Measurements from ENCODE around the gene SNTG2. TPM values are rescaled to one million over a fixed set of nuclear protein-coding genes. Genes with fewer than 3 reads are reported as not detected.

Gene SNTG2
- total and polyA plus RNA-seq, 2 donors (not counting 3 experiments of a cell fraction or from before 2014, with no cell fraction given): not detected

DNA sequence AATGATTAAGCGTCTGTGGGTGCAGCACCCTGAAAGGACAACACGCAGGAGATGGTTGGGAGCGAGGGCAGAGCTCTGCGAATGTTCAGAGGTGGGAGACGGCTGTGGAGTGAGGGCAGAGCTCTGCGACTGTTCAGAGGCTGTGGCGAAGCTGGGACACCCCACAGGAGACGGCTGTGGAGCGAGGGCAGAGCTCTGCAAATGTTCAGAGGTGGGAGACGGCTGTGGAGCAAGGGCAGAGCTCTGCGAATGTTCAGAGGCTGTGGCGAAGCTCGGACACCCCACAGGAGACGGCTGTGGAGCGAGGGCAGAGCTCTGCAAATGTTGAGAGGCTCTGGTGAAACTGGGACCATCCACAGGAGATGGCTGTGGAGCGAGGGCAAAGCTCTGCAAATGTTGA, 40.0 kb upstream of the SNTG2 start:
- dilution Hi-C loops (cut with MboI; ENCODE audit: extremely low pct_ligation_motif_present, low sequenced_read_pairs): no loop called here
- POLR2A ChIA-PET: no interaction called here
- Histone ChIP-seq H3K27ac (ENCODE audit: insufficient read depth, low read depth, low read length) (no peak overlapping the region), H3K9me1 (replicated peaks; ENCODE audit: control insufficient read depth, extremely low read depth, insufficient read depth, low read length) (no peaks in the 10 kb centered on the region), H3K9ac (replicated peaks; ENCODE audit: extremely low read depth, insufficient read depth, low read length) (no peak overlapping the region), H3K4me1 (ENCODE audit: control insufficient read depth, extremely low read depth, insufficient read depth, low read length) (no peaks in the 10 kb centered on the region), H3K36me3 (ENCODE audit: control insufficient read depth in 2 of 2, extremely low read depth in 1 of 2, insufficient read depth in 2 of 2, low read length in 2 of 2) (no peaks in the 10 kb centered on the region), H3K4me3 (replicated peaks in 1 of 3; ENCODE audit: insufficient read depth in 1 of 3, low read depth in 1 of 3, low read length in 3 of 3) (no peak overlapping the region), H3K27me3 (ENCODE audit: control insufficient read depth in 2 of 2, insufficient read depth in 2 of 2, low read length in 2 of 2) (no peaks in the 10 kb centered on the region), H3K79me2 (ENCODE audit: control insufficient read depth, insufficient read depth, low read length) (no peaks in the 10 kb centered on the region), H3K9me3 (replicated peaks; ENCODE audit: control insufficient read depth, insufficient read depth, low read length) (peaks cover 9% of the 10 kb centered on the region), H2AFZ (ENCODE audit: low read depth, low read length) (no peak overlapping the region), H4K20me1 (replicated peaks; ENCODE audit: control insufficient read depth, extremely low read depth, insufficient read depth, low read length) (no peaks in the 10 kb centered on the region), H3K4me2 (ENCODE audit: insufficient read depth, low read length) (no peak overlapping the region)
- TF ChIP-seq JUN (IDR thresholded peaks at IDR 0.05; ENCODE audit: borderline replicate concordance, insufficient read depth, insufficient read length, low read depth): no peak
- TF ChIP-seq MYC (IDR thresholded peaks at IDR 0.05; ENCODE audit: low read depth, low read length): no peak
- TF ChIP-seq, protein P1, sequence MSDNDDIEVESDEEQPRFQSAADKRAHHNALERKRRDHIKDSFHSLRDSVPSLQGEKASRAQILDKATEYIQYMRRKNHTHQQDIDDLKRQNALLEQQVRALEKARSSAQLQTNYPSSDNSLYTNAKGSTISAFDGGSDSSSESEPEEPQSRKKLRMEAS (IDR thresholded peaks at IDR 0.05; ENCODE audit: insufficient read depth, insufficient read length): no peak
- TF ChIP-seq GATA2 (IDR thresholded peaks at IDR 0.05; ENCODE audit: insufficient read depth, insufficient read length, low read depth, low read length): no peak
- intact Hi-C loops (cut with micrococcal nuclease): no loop called here
- CTCF ChIA-PET: no interaction called here
- no peak for FAIRE-seq
- no peak for DNase-seq (ENCODE audit: low read depth, low spot score)
- no TSS peak for BruUV-seq (replicated peaks)

DNA sequence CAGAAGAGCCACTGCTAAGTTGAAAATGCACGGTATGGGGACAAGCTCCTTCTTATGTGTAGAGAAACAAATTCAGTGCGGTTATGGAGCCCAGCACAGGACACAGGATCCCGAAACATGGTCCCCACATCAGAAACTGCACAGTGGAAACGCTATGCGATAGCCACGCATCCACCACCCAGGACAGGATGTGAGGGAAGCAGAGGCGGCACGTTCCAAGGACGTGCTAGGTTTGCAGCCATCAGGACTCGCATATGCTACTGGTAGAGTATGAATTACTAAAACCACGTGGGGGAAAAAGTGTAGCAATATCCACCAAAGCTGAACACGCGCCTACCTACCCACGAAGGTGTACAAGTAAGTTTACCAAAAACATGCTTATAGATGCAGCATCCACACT, 34.7 kb upstream of the SNTG2 start:
- no peak overlapping the region for H3K27ac ChIP-seq (ENCODE audit: insufficient read depth, low read depth, low read length)
- no peak overlapping the region for H3K4me2 ChIP-seq (ENCODE audit: insufficient read depth, low read length)
- DNase-seq (ENCODE audit: low read depth, low spot score) (no peak), FAIRE-seq (no peak)
- dilution Hi-C loops (cut with MboI; ENCODE audit: extremely low pct_ligation_motif_present, low sequenced_read_pairs) (no loop called here), intact Hi-C loops (cut with micrococcal nuclease) (no loop called here)
- no peaks in the 10 kb centered on the region for H3K79me2 ChIP-seq (ENCODE audit: control insufficient read depth, insufficient read depth, low read length)
- TF ChIP-seq FOS (IDR thresholded peaks at IDR 0.05; ENCODE audit: borderline replicate concordance, insufficient read depth, low read length): no peak
- TF ChIP-seq GATA2 (IDR thresholded peaks at IDR 0.05; ENCODE audit: insufficient read depth, insufficient read length, low read depth, low read length): no peak
- TF ChIP-seq MYC (IDR thresholded peaks at IDR 0.05; ENCODE audit: low read depth, low read length): no peak
- TF ChIP-seq, protein P2, sequence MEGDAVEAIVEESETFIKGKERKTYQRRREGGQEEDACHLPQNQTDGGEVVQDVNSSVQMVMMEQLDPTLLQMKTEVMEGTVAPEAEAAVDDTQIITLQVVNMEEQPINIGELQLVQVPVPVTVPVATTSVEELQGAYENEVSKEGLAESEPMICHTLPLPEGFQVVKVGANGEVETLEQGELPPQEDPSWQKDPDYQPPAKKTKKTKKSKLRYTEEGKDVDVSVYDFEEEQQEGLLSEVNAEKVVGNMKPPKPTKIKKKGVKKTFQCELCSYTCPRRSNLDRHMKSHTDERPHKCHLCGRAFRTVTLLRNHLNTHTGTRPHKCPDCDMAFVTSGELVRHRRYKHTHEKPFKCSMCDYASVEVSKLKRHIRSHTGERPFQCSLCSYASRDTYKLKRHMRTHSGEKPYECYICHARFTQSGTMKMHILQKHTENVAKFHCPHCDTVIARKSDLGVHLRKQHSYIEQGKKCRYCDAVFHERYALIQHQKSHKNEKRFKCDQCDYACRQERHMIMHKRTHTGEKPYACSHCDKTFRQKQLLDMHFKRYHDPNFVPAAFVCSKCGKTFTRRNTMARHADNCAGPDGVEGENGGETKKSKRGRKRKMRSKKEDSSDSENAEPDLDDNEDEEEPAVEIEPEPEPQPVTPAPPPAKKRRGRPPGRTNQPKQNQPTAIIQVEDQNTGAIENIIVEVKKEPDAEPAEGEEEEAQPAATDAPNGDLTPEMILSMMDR (IDR thresholded peaks at IDR 0.05; ENCODE audit: extremely low read depth in 1 of 2, insufficient read depth in 1 of 2, low read depth in 1 of 2, low read length in 2 of 2): no peak
- TF ChIP-seq, protein P1 (IDR thresholded peaks at IDR 0.05; ENCODE audit: insufficient read depth, insufficient read length): no peak
- no peak for TF ChIP-seq POLR2AphosphoS5 (IDR thresholded peaks at IDR 0.05; ENCODE audit: insufficient read depth, low read depth, low read length)
- TF ChIP-seq POLR2A (IDR thresholded peaks at IDR 0.05; ENCODE audit: low read depth, low read length): no peak
- TF ChIP-seq EZH2 (IDR thresholded peaks at IDR 0.05; ENCODE audit: borderline replicate concordance, low read depth, low read length, severe bottlenecking): no peak
- TF ChIP-seq JUN (IDR thresholded peaks at IDR 0.05; ENCODE audit: borderline replicate concordance, insufficient read depth, insufficient read length, low read depth): no peak
- H3K9me3 ChIP-seq (replicated peaks; ENCODE audit: control insufficient read depth, insufficient read depth, low read length): peaks cover 7% of the 10 kb centered on the region
- H3K27me3 ChIP-seq (ENCODE audit: control insufficient read depth in 2 of 2, insufficient read depth in 2 of 2, low read length in 2 of 2): no peaks in the 10 kb centered on the region
- CTCF ChIA-PET: no interaction called here
- H3K4me3 ChIP-seq (replicated peaks in 1 of 3; ENCODE audit: insufficient read depth in 1 of 3, low read depth in 1 of 3, low read length in 3 of 3): no peak overlapping the region
- H4K20me1 ChIP-seq (replicated peaks; ENCODE audit: control insufficient read depth, extremely low read depth, insufficient read depth, low read length): no peaks in the 10 kb centered on the region
- no peak overlapping the region for H2AFZ ChIP-seq (ENCODE audit: low read depth, low read length)
- no peaks in the 10 kb centered on the region for H3K4me1 ChIP-seq (ENCODE audit: control insufficient read depth, extremely low read depth, insufficient read depth, low read length)
- BruUV-seq (replicated peaks): no TSS peak
- no peaks in the 10 kb centered on the region for H3K36me3 ChIP-seq (ENCODE audit: control insufficient read depth in 2 of 2, extremely low read depth in 1 of 2, insufficient read depth in 2 of 2, low read length in 2 of 2)
- no peaks in the 10 kb centered on the region for H3K9me1 ChIP-seq (replicated peaks; ENCODE audit: control insufficient read depth, extremely low read depth, insufficient read depth, low read length)
- no peak overlapping the region for H3K9ac ChIP-seq (replicated peaks; ENCODE audit: extremely low read depth, insufficient read depth, low read length)
- POLR2A ChIA-PET: no interaction called here
